ENCODE results near the gene RND2. TPM values are rescaled to one million over a fixed set of nuclear protein-coding genes. Genes with fewer than 3 reads are reported as not detected.

Gene RND2
- total and polyA plus RNA-seq, 2 of the 13 experiments (the other 11 are each of a cell fraction or from before 2014, with no cell fraction given) = 0.05 to 0.11 TPM

DNA sequence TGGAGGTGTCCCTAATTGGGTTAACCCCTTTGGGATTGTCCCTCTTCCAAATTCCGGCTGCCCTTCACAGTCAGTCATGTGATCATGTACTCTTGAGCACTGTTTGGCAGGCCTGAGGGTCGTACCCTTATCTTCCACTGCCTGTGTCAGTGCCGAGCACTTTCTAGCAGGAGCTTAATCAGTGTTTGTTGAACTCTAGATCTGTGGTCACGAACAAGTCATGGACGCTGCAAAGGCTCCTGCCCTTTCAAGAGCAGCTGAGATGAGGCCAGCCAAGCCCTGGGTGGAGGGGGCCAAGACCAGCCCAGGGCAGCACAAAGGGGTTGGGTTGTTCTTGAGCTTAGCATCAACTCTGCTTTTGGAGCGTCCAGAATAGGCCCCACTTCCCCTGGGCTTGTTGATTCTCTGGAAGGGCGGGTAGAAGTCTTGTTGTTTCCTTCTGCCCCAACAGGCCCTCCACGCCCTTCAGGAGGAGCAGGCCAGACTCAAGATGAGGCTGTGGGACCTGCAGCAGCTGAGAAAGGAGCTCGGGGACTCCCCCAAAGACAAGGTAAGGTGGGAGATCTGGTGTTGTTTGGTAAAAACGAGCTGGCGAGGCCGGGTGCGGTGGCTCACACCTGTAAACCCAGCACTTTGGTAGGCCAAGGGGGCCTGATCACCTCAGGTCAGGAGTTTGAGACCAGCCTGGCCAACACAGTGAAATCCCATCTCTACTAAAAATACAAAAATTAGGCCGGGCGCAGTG is 13.1 kb upstream of the RND2 start (continued):
- TF ChIP-seq FIP1L1 (IDR thresholded peaks at IDR 0.05; ENCODE audit: borderline replicate concordance, insufficient read depth, low read depth, low read length) (no peak), ZNF331 (CRISPR knock-in tag; IDR thresholded peaks at IDR 0.05) (peak; percentile 27; the same call in 1 of the 2 replicates), ZNF136 (CRISPR knock-in tag; IDR thresholded peaks at IDR 0.05; ENCODE audit: low read depth) (no peak), ZFP82 (CRISPR knock-in tag; IDR thresholded peaks at IDR 0.05; ENCODE audit: borderline replicate concordance) (no peak), KMT2B (CRISPR knock-in tag; IDR thresholded peaks at IDR 0.05) (no peak; the same call in 1 of the 2 replicates), ZNF644 (CRISPR knock-in tag; IDR thresholded peaks at IDR 0.05; ENCODE audit: low read depth) (0 out of 2 replicates have a peak, but pooled peaks have one; percentile 22), MXI1 (IDR thresholded peaks at IDR 0.05; ENCODE audit: borderline replicate concordance, low read depth, low read length) (no peak), SRY (CRISPR knock-in tag; IDR thresholded peaks at IDR 0.05) (0 out of 2 replicates have a peak, but pooled peaks have one; percentile 25), CBFB (CRISPR knock-in tag; IDR thresholded peaks at IDR 0.05) (0 out of 2 replicates have a peak, but pooled peaks have one; percentile 34), RARA (CRISPR knock-in tag; IDR thresholded peaks at IDR 0.05) (peak; percentile 44; the same call in 1 of the 2 replicates), NRL (CRISPR knock-in tag; IDR thresholded peaks at IDR 0.05; ENCODE audit: borderline replicate concordance) (peak; percentile 77; the same call in 1 of the 2 replicates), CBX1 (IDR thresholded peaks at IDR 0.05; ENCODE audit: low read depth) (no peak), FOXK2 (IDR thresholded peaks at IDR 0.05) (no peak)
- TF ChIP-seq, protein P1, sequence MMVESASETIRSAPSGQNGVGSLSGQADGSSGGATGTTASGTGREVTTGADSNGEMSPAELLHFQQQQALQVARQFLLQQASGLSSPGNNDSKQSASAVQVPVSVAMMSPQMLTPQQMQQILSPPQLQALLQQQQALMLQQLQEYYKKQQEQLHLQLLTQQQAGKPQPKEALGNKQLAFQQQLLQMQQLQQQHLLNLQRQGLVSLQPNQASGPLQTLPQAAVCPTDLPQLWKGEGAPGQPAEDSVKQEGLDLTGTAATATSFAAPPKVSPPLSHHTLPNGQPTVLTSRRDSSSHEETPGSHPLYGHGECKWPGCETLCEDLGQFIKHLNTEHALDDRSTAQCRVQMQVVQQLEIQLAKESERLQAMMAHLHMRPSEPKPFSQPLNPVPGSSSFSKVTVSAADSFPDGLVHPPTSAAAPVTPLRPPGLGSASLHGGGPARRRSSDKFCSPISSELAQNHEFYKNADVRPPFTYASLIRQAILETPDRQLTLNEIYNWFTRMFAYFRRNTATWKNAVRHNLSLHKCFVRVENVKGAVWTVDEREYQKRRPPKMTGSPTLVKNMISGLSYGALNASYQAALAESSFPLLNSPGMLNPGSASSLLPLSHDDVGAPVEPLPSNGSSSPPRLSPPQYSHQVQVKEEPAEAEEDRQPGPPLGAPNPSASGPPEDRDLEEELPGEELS (CRISPR knock-in tag; IDR thresholded peaks at IDR 0.05) = 0 out of 2 replicates have a peak, but pooled peaks have one; percentile 20
- TF ChIP-seq, protein P2, sequence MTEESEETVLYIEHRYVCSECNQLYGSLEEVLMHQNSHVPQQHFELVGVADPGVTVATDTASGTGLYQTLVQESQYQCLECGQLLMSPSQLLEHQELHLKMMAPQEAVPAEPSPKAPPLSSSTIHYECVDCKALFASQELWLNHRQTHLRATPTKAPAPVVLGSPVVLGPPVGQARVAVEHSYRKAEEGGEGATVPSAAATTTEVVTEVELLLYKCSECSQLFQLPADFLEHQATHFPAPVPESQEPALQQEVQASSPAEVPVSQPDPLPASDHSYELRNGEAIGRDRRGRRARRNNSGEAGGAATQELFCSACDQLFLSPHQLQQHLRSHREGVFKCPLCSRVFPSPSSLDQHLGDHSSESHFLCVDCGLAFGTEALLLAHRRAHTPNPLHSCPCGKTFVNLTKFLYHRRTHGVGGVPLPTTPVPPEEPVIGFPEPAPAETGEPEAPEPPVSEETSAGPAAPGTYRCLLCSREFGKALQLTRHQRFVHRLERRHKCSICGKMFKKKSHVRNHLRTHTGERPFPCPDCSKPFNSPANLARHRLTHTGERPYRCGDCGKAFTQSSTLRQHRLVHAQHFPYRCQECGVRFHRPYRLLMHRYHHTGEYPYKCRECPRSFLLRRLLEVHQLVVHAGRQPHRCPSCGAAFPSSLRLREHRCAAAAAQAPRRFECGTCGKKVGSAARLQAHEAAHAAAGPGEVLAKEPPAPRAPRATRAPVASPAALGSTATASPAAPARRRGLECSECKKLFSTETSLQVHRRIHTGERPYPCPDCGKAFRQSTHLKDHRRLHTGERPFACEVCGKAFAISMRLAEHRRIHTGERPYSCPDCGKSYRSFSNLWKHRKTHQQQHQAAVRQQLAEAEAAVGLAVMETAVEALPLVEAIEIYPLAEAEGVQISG (CRISPR knock-in tag; IDR thresholded peaks at IDR 0.05) = no peak
- TF ChIP-seq, protein P3, sequence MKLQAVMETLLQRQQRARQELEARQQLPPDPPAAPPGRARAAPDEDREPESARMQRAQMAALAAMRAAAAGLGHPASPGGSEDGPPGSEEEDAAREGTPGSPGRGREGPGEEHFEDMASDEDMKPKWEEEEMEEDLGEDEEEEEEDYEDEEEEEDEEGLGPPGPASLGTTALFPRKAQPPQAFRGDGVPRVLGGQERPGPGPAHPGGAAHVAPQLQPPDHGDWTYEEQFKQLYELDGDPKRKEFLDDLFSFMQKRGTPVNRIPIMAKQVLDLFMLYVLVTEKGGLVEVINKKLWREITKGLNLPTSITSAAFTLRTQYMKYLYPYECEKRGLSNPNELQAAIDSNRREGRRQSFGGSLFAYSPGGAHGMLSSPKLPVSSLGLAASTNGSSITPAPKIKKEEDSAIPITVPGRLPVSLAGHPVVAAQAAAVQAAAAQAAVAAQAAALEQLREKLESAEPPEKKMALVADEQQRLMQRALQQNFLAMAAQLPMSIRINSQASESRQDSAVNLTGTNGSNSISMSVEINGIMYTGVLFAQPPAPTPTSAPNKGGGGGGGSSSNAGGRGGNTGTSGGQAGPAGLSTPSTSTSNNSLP (IDR thresholded peaks at IDR 0.05; ENCODE audit: low read depth, low read length) = no peak
- TF ChIP-seq, protein P4, sequence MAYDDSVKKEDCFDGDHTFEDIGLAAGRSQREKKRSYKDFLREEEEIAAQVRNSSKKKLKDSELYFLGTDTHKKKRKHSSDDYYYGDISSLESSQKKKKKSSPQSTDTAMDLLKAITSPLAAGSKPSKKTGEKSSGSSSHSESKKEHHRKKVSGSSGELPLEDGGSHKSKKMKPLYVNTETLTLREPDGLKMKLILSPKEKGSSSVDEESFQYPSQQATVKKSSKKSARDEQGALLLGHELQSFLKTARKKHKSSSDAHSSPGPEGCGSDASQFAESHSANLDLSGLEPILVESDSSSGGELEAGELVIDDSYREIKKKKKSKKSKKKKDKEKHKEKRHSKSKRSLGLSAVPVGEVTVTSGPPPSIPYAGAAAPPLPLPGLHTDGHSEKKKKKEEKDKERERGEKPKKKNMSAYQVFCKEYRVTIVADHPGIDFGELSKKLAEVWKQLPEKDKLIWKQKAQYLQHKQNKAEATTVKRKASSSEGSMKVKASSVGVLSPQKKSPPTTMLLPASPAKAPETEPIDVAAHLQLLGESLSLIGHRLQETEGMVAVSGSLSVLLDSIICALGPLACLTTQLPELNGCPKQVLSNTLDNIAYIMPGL (CRISPR knock-in tag; IDR thresholded peaks at IDR 0.05; ENCODE audit: borderline replicate concordance in 1 of 2, low read depth in 1 of 2) = no peak; a peak in 1 of 4 replicates
- TF ChIP-seq, protein P5, sequence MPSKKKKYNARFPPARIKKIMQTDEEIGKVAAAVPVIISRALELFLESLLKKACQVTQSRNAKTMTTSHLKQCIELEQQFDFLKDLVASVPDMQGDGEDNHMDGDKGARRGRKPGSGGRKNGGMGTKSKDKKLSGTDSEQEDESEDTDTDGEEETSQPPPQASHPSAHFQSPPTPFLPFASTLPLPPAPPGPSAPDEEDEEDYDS (CRISPR knock-in tag; IDR thresholded peaks at IDR 0.05) = 0 out of 2 replicates have a peak, but pooled peaks have one; percentile 11

All from HepG2 (cell line).